Vagina (tissue), 2 donors: ENCODE results near the gene GMCL2.

Experiments
- CTCF ChIP-seq, 3 experiments: fragments of 450-650 bp in 2 of 3; fragments of 200-600 bp in 1 of 3; sonication (generic) in 1 of 3; IDR thresholded peaks; one replicate each; pipeline ENCODE4 v1.5.1; 2017 to 2019; ENCODE audit warnings: antibody characterized with exemption in 3 of 3, mild to moderate bottlenecking in 2 of 3, moderate library complexity in 2 of 3
- POLR2A ChIP-seq, 2 donors: fragments of 450-650 bp; IDR thresholded peaks; one replicate each; pipeline ENCODE4 v1.6.1; 2017; ENCODE audit warnings: antibody characterized with exemption in 2 of 2, mild to moderate bottlenecking in 2 of 2, moderate library complexity in 2 of 2
- POLR2AphosphoS5 ChIP-seq, 2 donors: sonication (generic); formaldehyde crosslinking; IDR thresholded peaks; one replicate each; pipeline ENCODE4 v1.9.0; 2017; ENCODE audit warnings: antibody characterized with exemption in 2 of 2, mild to moderate bottlenecking in 2 of 2, low read depth in 1 of 2; ENCODE audit not compliant: insufficient read depth in 1 of 2

- no peak for TF ChIP-seq CTCF (IDR thresholded peaks at IDR 0.05)
- TF ChIP-seq POLR2A (IDR thresholded peaks at IDR 0.05) = no peak
- no peak for TF ChIP-seq POLR2AphosphoS5 (IDR thresholded peaks at IDR 0.05; ENCODE audit: insufficient read depth in 1 of 2, low read depth in 1 of 2)
These were observed 14.7 kb upstream of the GMCL2 start for GRCh38 chr5:178201927-178202235.
